Limb (tissue), 2 donors: Measurements from ENCODE around the gene CACNA1C.

Source experiments
- DNase-seq, 2 donors: peaks; one replicate each; pipeline ENCODE4 v3.0.0-alpha.2; 2016; ENCODE audit errors: extremely low spot score in 2 of 2

CACNA1C gene

GRCh38 chr12:2168808-2169207 lies 116.0 kb downstream of the CACNA1C start:
- DNase-seq = no peak

DNA sequence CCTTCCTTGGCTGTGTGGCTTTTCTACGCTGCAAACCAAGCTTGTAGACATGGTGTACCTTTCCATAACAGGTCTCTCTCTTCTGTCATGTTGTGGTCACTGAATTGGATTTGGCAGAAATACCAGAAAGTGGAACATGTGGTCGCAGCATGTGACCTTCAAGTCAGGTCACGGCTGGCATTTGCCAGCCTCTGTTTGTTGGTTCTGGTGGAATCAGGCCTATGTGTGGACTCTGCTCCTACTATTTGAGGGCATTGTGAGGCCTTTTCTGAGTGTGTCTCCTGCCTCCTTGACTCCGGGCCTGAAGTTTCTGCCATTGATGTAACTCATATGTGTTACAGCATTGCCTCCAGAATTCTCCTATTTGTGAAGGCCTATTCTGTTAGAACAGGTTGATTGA lies 116.7 kb downstream of the CACNA1C start:
- DNase-seq = no peak

GRCh38 chr12:2169940-2170339 lies 117.2 kb downstream of the CACNA1C start:
- DNase-seq = no peak

- DNase-seq = no peak
Measured at GRCh38 chr12:2170376-2170775, 117.6 kb downstream of the CACNA1C start.

- DNase-seq = no peak
Measured at GRCh38 chr12:2171672-2172426, 119.1 kb downstream of the CACNA1C start.

GRCh38 chr12:2172491-2173214 lies 119.9 kb downstream of the CACNA1C start:
- no peak for DNase-seq

DNA sequence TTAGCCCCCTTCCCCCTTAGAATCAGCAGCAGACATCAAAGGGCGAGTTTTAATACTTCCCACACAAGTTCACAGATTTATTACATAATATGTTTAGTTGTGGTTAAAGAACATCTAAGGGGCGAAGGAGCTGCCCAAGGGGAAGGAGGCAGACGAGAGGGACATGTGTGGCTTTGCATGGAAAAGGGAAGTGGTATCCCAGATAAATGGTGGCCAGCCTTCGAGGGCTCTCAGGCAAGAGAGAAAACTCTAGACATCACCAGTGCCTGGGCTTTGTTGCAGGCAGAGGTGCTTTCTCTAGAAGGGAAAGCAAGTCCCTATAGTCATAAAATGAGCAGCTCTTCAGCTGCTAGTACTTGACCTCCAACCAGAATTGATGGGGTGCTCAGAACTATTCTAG lies 121.2 kb downstream of the CACNA1C start:
- no peak for DNase-seq

- no peak for DNase-seq
Measured at GRCh38 chr12:2177003-2177402, 124.2 kb downstream of the CACNA1C start.

- no peak for DNase-seq
Measured at GRCh38 chr12:2177751-2178150, 125.0 kb downstream of the CACNA1C start.

- no peak for DNase-seq
Measured at GRCh38 chr12:2179058-2179457, 126.3 kb downstream of the CACNA1C start.

GRCh38 chr12:2179953-2180736 lies 127.4 kb downstream of the CACNA1C start:
- no peak for DNase-seq

- no peak for DNase-seq
Measured at GRCh38 chr12:2180737-2181082, 127.9 kb downstream of the CACNA1C start.

DNA sequence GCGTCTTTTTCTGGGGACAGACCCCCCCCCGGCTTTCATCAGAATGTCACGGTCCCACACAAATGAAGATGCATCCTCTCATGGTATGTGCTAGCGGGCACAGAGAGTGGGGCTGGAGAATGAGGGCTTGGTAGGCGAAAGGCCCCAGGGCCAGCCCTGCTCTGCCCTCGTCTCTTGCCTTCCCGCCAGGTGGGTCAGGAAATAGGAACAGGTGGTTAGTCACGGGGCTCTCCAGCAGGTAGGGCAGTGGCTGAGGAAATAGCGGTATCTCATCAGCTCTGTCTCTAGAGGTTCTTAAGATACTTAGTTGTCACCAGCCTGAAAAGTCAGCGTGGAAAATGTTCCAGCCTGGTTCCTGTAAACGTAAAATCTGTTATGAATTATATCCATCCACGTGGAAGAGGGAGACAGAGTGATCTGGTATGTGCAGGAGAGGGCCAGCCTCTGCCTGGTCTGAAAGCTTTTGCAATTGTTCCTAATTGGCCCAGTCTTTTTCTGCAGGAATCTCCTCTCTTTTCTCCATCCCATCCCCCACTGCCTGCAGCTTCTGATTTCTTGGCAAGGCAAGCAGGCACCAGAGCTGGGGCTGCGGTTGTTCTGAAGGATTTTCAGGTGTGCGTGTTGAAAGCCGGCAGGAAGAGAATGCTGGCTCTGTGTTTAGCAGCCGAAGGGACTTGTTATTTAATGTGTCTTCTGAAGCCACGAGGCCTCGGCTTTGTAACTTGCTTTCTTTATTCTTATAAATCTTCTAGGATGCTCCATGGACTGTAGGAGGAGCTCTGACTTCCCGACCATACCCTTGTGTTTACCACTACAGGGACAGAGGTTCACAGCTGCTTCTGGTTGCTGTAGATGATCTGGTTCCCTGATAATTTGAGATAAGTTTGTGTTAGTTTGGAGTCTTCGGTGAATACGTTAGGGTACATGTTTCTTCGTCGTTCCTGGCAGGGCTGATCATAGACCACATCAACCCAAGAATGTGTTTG lies 131.1 kb downstream of the CACNA1C start:
- DNase-seq = peak in 1 of 2 donors; percentile 22

GRCh38 chr12:2185751-2186341 lies 133.1 kb downstream of the CACNA1C start:
- DNase-seq = no peak

- no peak for DNase-seq
Measured at GRCh38 chr12:2187195-2187945, 134.6 kb downstream of the CACNA1C start.

DNA sequence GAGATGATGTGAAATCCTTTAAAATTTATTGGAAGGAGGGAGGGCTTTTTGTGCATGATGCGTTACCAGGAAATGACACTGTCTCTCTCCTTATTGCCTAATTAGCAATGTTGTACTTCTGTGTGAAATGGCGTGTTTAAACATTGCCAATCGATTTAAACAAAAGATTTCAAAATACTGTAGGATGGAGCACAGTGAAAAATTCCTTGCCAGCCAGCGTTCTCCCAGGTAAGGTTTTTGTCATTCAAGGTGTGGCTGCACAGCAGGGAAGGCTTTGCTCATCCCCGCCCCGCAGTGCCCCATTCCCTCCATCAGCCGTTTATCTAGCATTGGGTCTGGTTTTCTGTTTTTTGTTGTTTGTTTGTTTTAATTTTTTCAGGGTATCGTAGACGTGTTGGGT lies 137.3 kb downstream of the CACNA1C start:
- DNase-seq = no peak

GRCh38 chr12:2190896-2191533 lies 138.2 kb downstream of the CACNA1C start:
- DNase-seq = no peak

- no peak for DNase-seq
Measured at GRCh38 chr12:2191534-2192153, 138.9 kb downstream of the CACNA1C start.

DNA sequence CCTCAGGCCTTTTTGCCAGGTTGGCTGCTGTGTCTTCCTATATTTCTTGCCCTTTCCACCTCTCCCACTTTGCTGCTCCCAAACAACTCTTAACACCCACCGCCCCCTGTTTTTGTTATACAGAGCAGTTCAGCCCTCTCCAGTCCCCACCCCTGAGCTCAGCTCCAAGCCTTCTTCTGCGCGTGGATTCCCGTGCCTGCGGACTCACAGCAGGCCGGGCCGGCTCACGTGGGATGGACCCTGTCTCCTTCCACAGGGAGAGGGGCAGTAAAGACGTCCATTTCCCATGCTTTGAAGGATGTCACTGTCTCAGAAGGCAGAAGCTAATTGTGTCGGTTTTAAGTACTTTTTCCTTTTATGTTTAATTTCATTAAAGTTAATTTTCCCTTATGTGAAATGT lies 139.4 kb downstream of the CACNA1C start:
- DNase-seq = no peak
